Ishikawa (cell line): ENCODE measurements around the gene TSEN34.

ENCODE experiments used
- EGR1 ChIP-seq: IDR thresholded peaks from 2 replicates; pipeline ENCODE4 v1.6.1; 2012
- NFIC ChIP-seq: IDR thresholded peaks from 2 replicates; pipeline ENCODE4 v1.6.1; 2012
- RAD21 ChIP-seq: IDR thresholded peaks from 2 replicates; pipeline ENCODE4 v1.6.1; 2012; ENCODE audit warnings: low read depth
- REST ChIP-seq: IDR thresholded peaks from 2 replicates; pipeline ENCODE4 v1.6.1; 2012; ENCODE audit warnings: low read depth, mild to moderate bottlenecking
- TAF1 ChIP-seq: IDR thresholded peaks from 2 replicates; pipeline ENCODE4 v1.6.1; 2012; ENCODE audit warnings: low read depth, mild to moderate bottlenecking
- TEAD4 ChIP-seq: IDR thresholded peaks from 2 replicates; pipeline ENCODE4 v1.6.1; 2012
- USF1 ChIP-seq: IDR thresholded peaks from 2 replicates; pipeline ENCODE4 v1.6.1; 2012
- YY1 ChIP-seq: IDR thresholded peaks from 2 replicates; pipeline ENCODE4 v1.6.1; 2012; ENCODE audit warnings: low read depth

- TF ChIP-seq TAF1: no peak
- TF ChIP-seq YY1: no peak
- TF ChIP-seq REST: no peak
- TF ChIP-seq TEAD4: no peak
- no peak for TF ChIP-seq RAD21
- TF ChIP-seq NFIC: no peak
- TF ChIP-seq EGR1: no peak
- TF ChIP-seq USF1: no peak
Measured at GRCh38 chr19:54165222-54165621, 25.9 kb upstream of the TSEN34 start.
